IPS DF 6.9 (cell line): Measurements from ENCODE around the gene PLEKHA7.
"Not testable (repeated sequence)": the region's sequence is repeated elsewhere in the genome, so short reads cannot be mapped to it uniquely, and the experiment has no call there.

Source experiments
- DNase-seq: peaks from one replicate; pipeline ENCODE4 v3.0.0-alpha.2; 2013; ENCODE audit warnings: low read depth, low spot score
- H3K27ac ChIP-seq: one replicate; pipeline ENCODE4 v1.5.1; 2013; ENCODE audit warnings: low read length, control low read depth
- H3K27me3 ChIP-seq: 2 replicates; pipeline ENCODE4 v1.6.1; 2013; ENCODE audit warnings: mild to moderate bottlenecking, low read length; ENCODE audit not compliant: control insufficient read depth, insufficient read depth
- H3K36me3 ChIP-seq: 2 replicates; pipeline ENCODE4 v1.6.1; 2013; ENCODE audit warnings: low read length; ENCODE audit not compliant: control insufficient read depth, insufficient read depth
- H3K4me1 ChIP-seq: 2 replicates; pipeline ENCODE4 v1.6.1; 2013; ENCODE audit warnings: low read length; ENCODE audit not compliant: control insufficient read depth, insufficient read depth
- H3K4me3 ChIP-seq: 2 replicates; pipeline ENCODE4 v1.5.1; 2013; ENCODE audit warnings: mild to moderate bottlenecking, low read length
- H3K9me3 ChIP-seq: 2 replicates; pipeline ENCODE4 v1.6.1; 2013; ENCODE audit warnings: low read length, inconsistent platforms; ENCODE audit not compliant: control insufficient read depth, insufficient read depth
- WGBS: extraction: QIAGEN DNeasy Blood & Tissue Kit; methylation state at CpG from one replicate; pipeline ENCODE4 v1.1.7; 2013; ENCODE audit warnings: mixed read lengths, missing lambda C conversion rate; ENCODE audit not compliant: insufficient read length, insufficient coverage; 5-methylcytosine and 5-hydroxymethylcytosine counted together

The PLEKHA7 gene

DNA sequence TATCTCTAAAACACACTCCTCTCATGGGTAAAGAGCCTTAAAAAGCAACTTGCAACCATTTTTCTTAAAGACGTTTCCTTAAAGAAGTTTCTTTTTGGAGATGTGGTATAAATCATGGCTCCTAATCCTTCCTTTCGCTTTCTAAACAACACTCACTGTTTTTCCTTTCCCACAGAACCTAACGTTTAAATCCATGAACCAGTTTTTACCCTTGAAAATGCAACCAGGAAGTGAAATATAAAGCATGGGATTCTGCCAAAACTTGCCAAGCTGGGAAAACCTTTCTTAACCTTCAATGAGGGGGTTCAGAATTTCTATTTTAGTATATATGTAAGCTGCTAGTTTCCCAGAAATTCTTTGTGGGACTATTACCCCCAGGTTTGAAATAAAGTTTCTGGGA lies 8.6 kb downstream of the PLEKHA7 start:
- no peaks in the 10 kb centered on the region for H3K9me3 ChIP-seq
- WGBS: 100% methylated on average over 2 of the region's 3 CpGs
- no peak overlapping the region for H3K4me3 ChIP-seq
- no peak overlapping the region for H3K27ac ChIP-seq
- no peak for DNase-seq
- 0 out of 2 replicates have a peak, but pooled peaks cover 3% of the 10 kb centered on the region for H3K36me3 ChIP-seq
- no peaks in the 10 kb centered on the region for H3K4me1 ChIP-seq
- H3K27me3 ChIP-seq: no peaks in the 10 kb centered on the region

DNA sequence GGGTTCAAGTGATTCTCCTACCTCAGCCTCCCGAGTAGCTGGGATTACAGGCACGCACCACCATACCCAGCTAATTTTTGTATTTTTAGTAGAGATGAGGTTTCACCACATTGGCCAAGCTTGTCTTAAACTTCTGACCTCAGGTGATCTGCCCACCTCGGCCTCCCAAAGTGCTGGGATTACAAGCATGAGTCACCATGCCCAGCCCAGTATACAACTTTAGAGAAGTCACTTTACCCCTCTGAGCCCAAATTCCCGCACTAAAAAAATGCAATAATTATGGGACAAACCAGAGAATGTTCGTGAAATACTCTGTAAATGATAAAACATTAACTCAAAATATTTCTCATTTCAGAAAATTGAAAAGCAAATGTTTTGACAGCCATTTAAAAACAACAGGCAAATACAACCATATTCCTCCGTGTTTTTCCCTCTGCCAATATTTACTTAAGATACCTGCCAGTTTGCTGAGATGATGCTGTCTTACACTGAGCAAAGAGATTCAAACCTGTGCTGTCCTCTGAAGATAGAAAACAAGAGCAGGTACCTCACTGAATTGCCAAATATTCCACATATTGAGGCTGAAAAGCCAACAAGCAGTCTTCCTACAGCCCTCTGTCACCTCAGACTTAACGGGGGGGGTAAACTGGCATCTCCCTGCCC lies 9.6 kb downstream of the PLEKHA7 start:
- Histone ChIP-seq H3K9me3 (no peaks in the 10 kb centered on the region), H3K27me3 (no peaks in the 10 kb centered on the region), H3K27ac (no peak overlapping the region), H3K4me1 (no peaks in the 10 kb centered on the region), H3K4me3 (no peak overlapping the region), H3K36me3 (0 out of 2 replicates have a peak, but pooled peaks cover 3% of the 10 kb centered on the region)
- DNase-seq: no peak
- no CpG with 5 or more reads among the region's 7 CpGs for WGBS

DNA sequence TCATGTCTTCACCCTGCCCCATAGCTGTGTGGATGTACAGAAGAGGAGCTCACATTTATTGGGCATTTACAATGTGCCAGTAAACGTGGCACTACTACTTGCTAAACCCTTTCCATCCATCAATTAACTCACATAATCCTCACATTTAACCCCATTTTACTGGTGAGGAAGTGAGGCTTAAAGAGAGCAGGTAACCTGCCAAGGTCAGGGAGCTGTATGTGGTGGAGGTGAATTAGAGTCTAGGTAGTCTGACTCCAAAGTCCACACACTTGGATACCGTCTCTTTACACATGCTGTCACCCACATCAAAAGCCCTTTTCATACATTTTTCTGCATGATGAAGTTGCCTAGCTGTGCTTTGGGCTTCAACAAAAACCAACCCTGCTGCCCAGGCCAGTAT lies 10.8 kb downstream of the PLEKHA7 start:
- Histone ChIP-seq H3K4me1 (no peaks in the 10 kb centered on the region), H3K27me3 (no peaks in the 10 kb centered on the region), H3K27ac (no peak overlapping the region), H3K9me3 (no peaks in the 10 kb centered on the region), H3K36me3 (0 out of 2 replicates have a peak, but pooled peaks cover 3% of the 10 kb centered on the region), H3K4me3 (no peak overlapping the region)
- no peak for DNase-seq
- WGBS: no CpG with 5 or more reads among the region's 2 CpGs

DNA sequence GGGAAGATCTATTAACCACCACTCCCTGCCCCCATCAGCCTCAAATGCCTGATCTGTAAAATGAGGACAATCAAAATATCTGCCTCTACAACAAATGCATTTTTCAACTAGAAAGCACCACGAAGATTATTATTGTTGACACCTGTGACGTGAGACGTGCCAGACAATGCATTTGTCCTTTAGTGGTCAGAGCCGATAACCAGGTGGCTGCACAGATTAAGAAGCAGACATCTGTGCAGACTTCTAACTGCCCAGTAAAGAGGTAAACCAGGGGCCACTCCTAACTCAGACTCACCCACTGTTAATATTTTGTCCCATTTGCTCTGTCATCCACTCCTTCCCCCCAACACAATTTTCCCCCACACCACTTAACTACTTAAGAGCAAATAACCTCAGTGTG lies 11.7 kb downstream of the PLEKHA7 start:
- Histone ChIP-seq H3K27ac (no peak overlapping the region), H3K4me1 (no peaks in the 10 kb centered on the region), H3K9me3 (no peaks in the 10 kb centered on the region), H3K36me3 (0 out of 2 replicates have a peak, but pooled peaks cover 3% of the 10 kb centered on the region), H3K4me3 (no peak overlapping the region), H3K27me3 (no peaks in the 10 kb centered on the region)
- WGBS: no CpG with 5 or more reads among the region's 4 CpGs
- no peak for DNase-seq

DNA sequence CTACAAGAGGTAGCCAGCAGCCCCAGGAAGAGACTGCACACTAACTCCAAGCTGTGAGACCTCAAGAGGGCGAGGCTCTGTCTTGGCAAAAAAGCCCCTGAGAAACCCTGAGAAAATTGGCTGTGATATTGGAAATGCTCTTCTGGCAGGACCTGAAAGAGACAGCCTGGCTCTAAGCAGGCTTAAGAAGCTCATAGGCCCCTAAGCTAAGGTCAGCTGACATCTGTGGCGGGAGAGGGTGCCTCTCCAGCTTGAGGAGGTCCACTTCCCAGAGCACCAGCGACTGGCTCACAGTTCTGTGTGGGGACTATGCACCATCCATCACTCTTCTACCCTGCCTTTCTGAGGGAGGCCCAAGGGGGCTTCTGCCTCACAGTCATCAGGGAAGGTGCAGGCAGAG lies 12.4 kb downstream of the PLEKHA7 start:
- no peaks in the 10 kb centered on the region for H3K9me3 ChIP-seq
- no peak for DNase-seq
- no CpG with 5 or more reads among the region's 3 CpGs for WGBS
- H3K27ac ChIP-seq: no peak overlapping the region
- 0 out of 2 replicates have a peak, but pooled peaks cover 3% of the 10 kb centered on the region for H3K36me3 ChIP-seq
- H3K4me3 ChIP-seq: no peak overlapping the region
- H3K4me1 ChIP-seq: no peaks in the 10 kb centered on the region
- no peaks in the 10 kb centered on the region for H3K27me3 ChIP-seq

DNA sequence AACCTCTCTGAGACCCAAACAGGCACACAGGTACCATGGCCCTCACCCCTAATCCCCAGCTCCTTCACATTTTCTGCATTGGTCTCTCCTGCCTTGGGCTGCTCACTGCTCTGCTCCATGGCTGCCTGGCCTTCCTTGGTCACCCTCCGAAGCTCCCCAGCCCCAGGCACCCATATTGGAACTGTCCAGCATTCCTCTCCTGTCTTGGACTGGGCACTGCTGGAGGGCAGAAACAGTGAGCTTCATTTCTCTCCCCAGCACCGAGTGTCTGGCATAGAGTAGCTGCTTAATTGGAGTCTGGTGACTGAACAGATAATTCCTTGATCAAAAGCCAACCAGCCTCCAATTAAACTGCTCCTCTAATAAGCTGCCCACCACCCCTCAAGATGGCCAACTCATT lies 13.2 kb downstream of the PLEKHA7 start:
- no CpG with 5 or more reads among the region's 2 CpGs for WGBS
- Histone ChIP-seq H3K4me3 (no peak overlapping the region), H3K27ac (no peak overlapping the region), H3K9me3 (no peaks in the 10 kb centered on the region), H3K36me3 (0 out of 2 replicates have a peak, but pooled peaks cover 3% of the 10 kb centered on the region), H3K27me3 (no peaks in the 10 kb centered on the region), H3K4me1 (no peaks in the 10 kb centered on the region)
- DNase-seq: no peak

DNA sequence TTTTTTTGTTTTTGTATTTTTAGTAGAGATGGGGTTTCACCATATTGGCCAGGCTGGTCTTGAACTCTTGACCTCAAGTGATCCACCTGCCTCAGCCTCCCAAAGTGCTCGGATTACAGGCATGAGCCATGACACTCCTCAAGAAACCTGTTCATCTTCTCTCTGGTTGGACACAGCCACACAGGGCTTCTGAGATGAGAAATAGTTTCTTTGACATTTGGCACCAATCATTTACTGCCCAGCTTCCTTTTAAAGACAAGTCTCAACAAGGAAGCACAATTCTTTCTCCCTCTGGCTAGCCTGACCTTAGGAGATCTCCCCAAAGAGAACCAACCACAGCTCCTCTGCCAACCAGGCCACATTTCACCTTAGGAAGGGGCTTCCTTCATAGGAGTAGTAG lies 14.0 kb downstream of the PLEKHA7 start:
- H3K27me3 ChIP-seq, H3K27ac ChIP-seq, H3K36me3 ChIP-seq, H3K4me3 ChIP-seq, DNase-seq, H3K4me1 ChIP-seq, H3K9me3 ChIP-seq: not testable (repeated sequence)
- no CpG with 5 or more reads among the region's 1 CpG for WGBS

DNA sequence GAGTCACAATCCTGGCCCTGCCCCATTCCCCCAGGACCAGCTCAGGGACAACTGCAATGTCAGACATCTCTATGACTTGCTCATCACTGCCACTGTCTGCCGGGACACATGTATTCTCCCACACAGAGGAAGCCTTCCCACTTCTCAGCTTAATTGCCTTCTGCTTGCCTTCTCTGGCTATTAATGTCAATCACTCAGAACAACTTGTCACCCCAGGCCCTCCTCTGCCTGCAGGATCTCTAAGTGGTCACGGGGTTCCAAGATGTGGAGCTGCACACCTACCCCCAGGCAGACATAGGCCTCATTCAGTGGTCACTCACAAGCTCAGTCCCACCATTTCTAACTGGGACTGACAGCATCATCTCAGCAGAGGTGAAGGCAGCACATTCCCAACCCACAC lies 15.1 kb downstream of the PLEKHA7 start:
- no peak for DNase-seq
- whole genome bisulfite sequencing: no CpG with 5 or more reads among the region's 2 CpGs
- Histone ChIP-seq H3K27me3 (no peaks in the 10 kb centered on the region), H3K27ac (no peak overlapping the region), H3K4me3 (no peak overlapping the region), H3K4me1 (no peaks in the 10 kb centered on the region), H3K36me3 (0 out of 2 replicates have a peak, but pooled peaks cover 3% of the 10 kb centered on the region), H3K9me3 (no peaks in the 10 kb centered on the region)

DNA sequence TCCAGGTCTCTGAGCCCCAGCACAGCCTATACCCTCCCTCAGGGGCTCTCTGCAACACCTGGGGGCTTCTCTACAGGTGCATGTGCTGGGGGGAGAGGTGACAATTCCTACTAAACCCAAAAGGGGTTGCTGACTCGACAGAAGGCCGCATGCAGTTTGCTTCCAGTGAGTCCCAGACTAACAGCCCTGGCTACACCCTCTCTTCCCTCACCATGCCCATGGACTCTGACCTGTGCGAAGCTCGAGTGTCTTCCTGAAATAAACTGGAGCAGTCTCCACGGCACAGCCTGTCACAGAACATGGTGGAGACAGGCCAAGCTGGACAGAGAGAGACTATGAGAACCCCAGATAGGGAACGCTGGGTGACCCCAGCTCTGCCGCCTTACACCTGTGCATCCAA lies 16.6 kb downstream of the PLEKHA7 start:
- no CpG with 5 or more reads among the region's 7 CpGs for WGBS
- Histone ChIP-seq H3K4me3 (no peak overlapping the region), H3K27ac (no peak overlapping the region), H3K27me3 (no peaks in the 10 kb centered on the region), H3K36me3 (0 out of 2 replicates have a peak, but pooled peaks cover 3% of the 10 kb centered on the region), H3K9me3 (no peaks in the 10 kb centered on the region), H3K4me1 (no peaks in the 10 kb centered on the region)
- no peak for DNase-seq

DNA sequence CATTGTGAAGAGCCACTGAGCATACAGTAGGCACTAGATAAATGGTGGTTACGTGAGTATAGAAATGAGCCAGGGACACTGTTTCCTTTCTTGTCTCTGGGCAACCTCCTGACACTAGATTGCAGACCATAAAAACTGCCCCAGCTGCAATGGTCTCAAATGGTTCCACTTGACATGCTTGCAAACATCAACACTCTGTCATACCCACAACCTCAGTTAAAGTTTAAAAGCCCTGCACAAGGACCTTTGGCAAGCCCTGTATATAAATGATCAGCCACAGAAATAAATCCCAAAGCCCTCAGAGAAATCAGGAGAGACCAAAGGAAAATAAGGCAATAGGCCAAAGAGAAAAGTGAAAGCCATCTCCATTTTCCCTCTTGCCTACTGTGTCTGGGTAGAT lies 20.7 kb downstream of the PLEKHA7 start:
- Histone ChIP-seq H3K9me3 (no peaks in the 10 kb centered on the region), H3K36me3 (no peaks in the 10 kb centered on the region), H3K4me3 (no peak overlapping the region), H3K27me3 (no peaks in the 10 kb centered on the region), H3K4me1 (no peaks in the 10 kb centered on the region; the same call in 1 of the 2 replicates), H3K27ac (no peak overlapping the region)
- DNase-seq: no peak
- no CpG with 5 or more reads among the region's 1 CpG for WGBS

DNA sequence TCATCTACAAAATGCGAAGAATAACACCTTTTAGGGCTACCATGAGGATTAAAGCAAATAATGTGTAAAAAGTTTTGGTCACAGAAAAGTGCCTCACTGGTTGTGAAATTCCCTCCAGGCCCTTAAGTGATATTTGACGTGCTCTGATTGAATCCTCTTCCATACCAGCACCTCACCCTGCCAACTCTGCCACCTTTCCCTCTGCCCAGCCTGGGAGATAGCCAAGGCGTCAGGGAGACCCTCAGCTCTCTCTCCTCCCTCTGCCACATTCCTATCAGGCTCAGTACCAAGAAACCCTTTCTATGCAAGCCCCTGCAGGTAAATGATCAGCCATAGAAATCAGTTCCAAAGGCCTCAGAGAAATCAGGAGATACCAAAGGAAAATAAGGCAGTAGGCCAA lies 21.4 kb downstream of the PLEKHA7 start:
- Histone ChIP-seq H3K36me3 (no peaks in the 10 kb centered on the region), H3K4me1 (peaks cover 2% of the 10 kb centered on the region), H3K27ac (no peak overlapping the region), H3K9me3 (no peaks in the 10 kb centered on the region), H3K4me3 (no peak overlapping the region), H3K27me3 (no peaks in the 10 kb centered on the region)
- no peak for DNase-seq
- no CpG with 5 or more reads among the region's 3 CpGs for WGBS
